IMR-90 (cell line): ENCODE results near the gene PRKN. TPM values are rescaled to one million over a fixed set of nuclear protein-coding genes. Genes with fewer than 3 reads are reported as not detected.

Source experiments
- ATAC-seq: fragments of 200-7000 bp; cut with Tn5 transposase; 2 replicates; pipeline ENCODE4 v1.9.1; 2020; ENCODE audit warnings: low read depth, mild to moderate bottlenecking, moderate library complexity
- BruUV-seq: library from RNA; stranded (reverse); fragments of 400-500 nt; replicated peaks from 2 replicates; lab custom pipeline; 2021; lab: Mats Ljungman, UMichigan
- CTCF ChIA-PET: fragments of 300-600 bp; formaldehyde crosslinking; extraction: SDS; loops from one replicate; lab custom pipeline; 2021; ENCODE audit warnings: antibody characterized with exemption; lab: Yijun Ruan, JAX
- POLR2A ChIA-PET: fragments of 300-600 bp; sonication (Branson Sonifier 250); formaldehyde crosslinking; loops from one replicate; lab custom pipeline; 2022; ENCODE audit warnings: antibody characterized with exemption; ENCODE audit not compliant: unreplicated experiment; lab: Charles Lee
- DNase-seq: peaks from one replicate; pipeline ENCODE4 v3.0.0; 2013
- H2AFZ ChIP-seq: replicated peaks from 2 replicates; pipeline ENCODE3; 2013; ENCODE audit warnings: low read length, mild to moderate bottlenecking; ENCODE audit not compliant: poor library complexity
- H2AK5ac ChIP-seq: 2 replicates; pipeline ENCODE4 v1.6.1; 2013; ENCODE audit warnings: low read depth, low read length, inconsistent platforms
- H2AK9ac ChIP-seq: replicated peaks from 2 replicates; pipeline ENCODE3; 2013; ENCODE audit warnings: mild to moderate bottlenecking, low read depth, low read length, moderate library complexity; ENCODE audit not compliant: poor library complexity
- H2BK120ac ChIP-seq: 2 replicates; pipeline ENCODE4 v1.6.1; 2013; ENCODE audit warnings: low read depth, low read length, inconsistent platforms
- H2BK15ac ChIP-seq: 3 replicates; pipeline ENCODE4 v1.6.1; 2013; ENCODE audit warnings: low read depth, low read length, inconsistent platforms
- H2BK20ac ChIP-seq: 2 replicates; pipeline ENCODE4 v1.6.1; 2013; ENCODE audit warnings: low read depth, mild to moderate bottlenecking, inconsistent platforms, low read length, moderate library complexity
- H2BK5ac ChIP-seq: 2 replicates; pipeline ENCODE4 v1.6.1; 2013; ENCODE audit warnings: mild to moderate bottlenecking, low read depth, low read length, inconsistent platforms; ENCODE audit not compliant: poor library complexity, severe bottlenecking
- H3K14ac ChIP-seq: replicated peaks from 2 replicates; pipeline ENCODE4 v1.6.1; 2013; ENCODE audit warnings: low read depth, low read length, inconsistent platforms
- H3K18ac ChIP-seq: 2 replicates; pipeline ENCODE4 v1.6.1; 2013; ENCODE audit warnings: low read depth, low read length, control low read depth
- H3K23ac ChIP-seq: 2 replicates; pipeline ENCODE4 v1.6.1; 2013; ENCODE audit warnings: low read depth, low read length, inconsistent platforms
- H3K27ac ChIP-seq: 2 replicates; pipeline ENCODE4 v1.5.1; 2013; ENCODE audit warnings: mild to moderate bottlenecking, control low read depth, low read length; ENCODE audit not compliant: insufficient read depth
- H3K27me3 ChIP-seq: 2 replicates; pipeline ENCODE4 v1.6.1; 2013; ENCODE audit warnings: low read length; ENCODE audit not compliant: control insufficient read depth, insufficient read depth
- H3K36me3 ChIP-seq: 2 replicates; pipeline ENCODE4 v1.6.1; 2013; ENCODE audit warnings: low read length, mixed read lengths; ENCODE audit not compliant: control insufficient read depth, insufficient read depth
- H3K4ac ChIP-seq: 2 replicates; pipeline ENCODE4 v1.6.1; 2013; ENCODE audit warnings: low read depth, low read length, inconsistent platforms
- H3K4me1 ChIP-seq: 2 replicates; pipeline ENCODE4 v1.6.1; 2013; ENCODE audit warnings: low read length, mixed read lengths; ENCODE audit not compliant: control insufficient read depth, insufficient read depth
- H3K4me2 ChIP-seq: 2 replicates; pipeline ENCODE4 v1.6.1; 2013; ENCODE audit warnings: low read depth, mild to moderate bottlenecking, control low read depth, low read length, moderate library complexity
- H3K4me3 ChIP-seq: 2 replicates; pipeline ENCODE4 v1.5.1; 2013; ENCODE audit warnings: low read depth, mild to moderate bottlenecking, control low read depth, low read length, moderate library complexity; ENCODE audit not compliant: insufficient read depth
- H3K56ac ChIP-seq: 2 replicates; pipeline ENCODE4 v1.6.1; 2013; ENCODE audit warnings: low read length, inconsistent platforms; ENCODE audit not compliant: insufficient read depth; ENCODE audit errors: extremely low read depth
- H3K79me1 ChIP-seq, 2 experiments: 2 replicates each; pipeline ENCODE4 v1.6.1; 2013; ENCODE audit warnings: low read length in 2 of 2, inconsistent platforms in 1 of 2, low read depth in 1 of 2
- H3K9ac ChIP-seq: 2 replicates; pipeline ENCODE4 v1.6.1; 2013; ENCODE audit warnings: low read depth, low read length, control low read depth
- H3K9me1 ChIP-seq: 2 replicates; pipeline ENCODE4 v1.6.1; 2013; ENCODE audit warnings: low read length, inconsistent platforms; ENCODE audit not compliant: insufficient read depth
- H3K9me3 ChIP-seq: 2 replicates; pipeline ENCODE4 v1.6.1; 2013; ENCODE audit warnings: low read length; ENCODE audit not compliant: control insufficient read depth, insufficient read depth
- H4K20me1 ChIP-seq: 2 replicates; pipeline ENCODE4 v1.6.1; 2013; ENCODE audit warnings: low read length, inconsistent platforms; ENCODE audit not compliant: insufficient read depth
- H4K5ac ChIP-seq: 2 replicates; pipeline ENCODE4 v1.6.1; 2013; ENCODE audit warnings: mild to moderate bottlenecking, low read depth, low read length, control low read depth
- H4K8ac ChIP-seq, 2 experiments: 2 replicates each; pipeline ENCODE4 v1.6.1; 2013; ENCODE audit warnings: low read depth in 2 of 2, low read length in 2 of 2, control low read depth in 1 of 2, inconsistent platforms in 1 of 2
- H4K91ac ChIP-seq: 2 replicates; pipeline ENCODE4 v1.6.1; 2013; ENCODE audit warnings: low read depth, low read length, inconsistent platforms; ENCODE audit not compliant: insufficient read depth
- BHLHE40 ChIP-seq: fragments of 150-350 bp; IDR thresholded peaks from 2 replicates; pipeline ENCODE4 v1.6.1; 2016; ENCODE audit warnings: mild to moderate bottlenecking, low read depth, low read length
- CEBPB ChIP-seq: IDR thresholded peaks from 2 replicates; pipeline ENCODE4 v1.6.1; 2012; ENCODE audit warnings: low read depth, low read length, improper control_type of control experiment
- CHD1 ChIP-seq: IDR thresholded peaks from 2 replicates; pipeline ENCODE4 v1.6.1; 2012; ENCODE audit warnings: low read depth, low read length, improper control_type of control experiment
- FOS ChIP-seq: fragments of 150-350 bp; IDR thresholded peaks from 2 replicates; pipeline ENCODE4 v1.6.1; 2016; ENCODE audit warnings: low read depth, low read length
- MAFK ChIP-seq: IDR thresholded peaks from 2 replicates; pipeline ENCODE4 v1.6.1; 2012; ENCODE audit warnings: low read depth, low read length, improper control_type of control experiment
- MAZ ChIP-seq: IDR thresholded peaks from 2 replicates; pipeline ENCODE4 v1.6.1; 2012; ENCODE audit warnings: low read depth, mild to moderate bottlenecking, low read length, improper control_type of control experiment, moderate library complexity, borderline replicate concordance
- MXI1 ChIP-seq: IDR thresholded peaks from 2 replicates; pipeline ENCODE4 v1.6.1; 2012; ENCODE audit warnings: low read depth, mild to moderate bottlenecking, low read length, moderate library complexity, borderline replicate concordance
- NFE2L2 ChIP-seq: fragments of 150-350 bp; IDR thresholded peaks from 2 replicates; pipeline ENCODE4 v1.6.1; 2016; ENCODE audit warnings: low read depth, mild to moderate bottlenecking, low read length
- RAD21 ChIP-seq: IDR thresholded peaks from 2 replicates; pipeline ENCODE4 v1.6.1; 2012; ENCODE audit warnings: low read length, improper control_type of control experiment
- RCOR1 ChIP-seq: IDR thresholded peaks from 2 replicates; pipeline ENCODE4 v1.6.1; 2012; ENCODE audit warnings: mild to moderate bottlenecking, low read length, improper control_type of control experiment; ENCODE audit not compliant: insufficient replicate concordance
- RFX5 ChIP-seq: IDR thresholded peaks from 2 replicates; pipeline ENCODE4 v1.8.0; 2012; ENCODE audit warnings: low read depth, mild to moderate bottlenecking, low read length, moderate library complexity
- SMC3 ChIP-seq: fragments of 150-350 bp; IDR thresholded peaks from 2 replicates; pipeline ENCODE4 v1.6.1; 2016; ENCODE audit warnings: low read depth, mild to moderate bottlenecking, antibody characterized with exemption, low read length, moderate library complexity
- WGBS, 2 experiments: methylation state at CpG; one replicate each; pipeline versions ENCODE4 v1.1.5 to v1.1.7; 2013; ENCODE audit warnings: missing lambda C conversion rate in 2 of 2; ENCODE audit not compliant: insufficient read length in 1 of 2; ENCODE audit errors: extremely low coverage in 2 of 2; 5-methylcytosine and 5-hydroxymethylcytosine counted together
- dilution Hi-C: fragments of 300-500 bp; cut with HindIII; formaldehyde crosslinking; loops from one replicate; pipeline ENCODE4 v1.14.3; 2018; ENCODE audit warnings: low sequenced_read_pairs; ENCODE audit not compliant: unreplicated experiment
- in situ Hi-C: fragments of 300-500 bp; cut with MboI; formaldehyde crosslinking; loops from 3 replicates; pipeline ENCODE4 v1.14.3; 2019; ENCODE audit warnings: low sequenced_read_pairs, inconsistent platforms, mixed read lengths
- intact Hi-C: fragments of 100-400 bp; cut with micrococcal nuclease; formaldehyde crosslinking; loops from 2 replicates; pipeline ENCODE4 v1.10.0; 2022
- polyA plus RNA-seq, 3 experiments: library from polyadenylated mRNA; depleted of rRNA; stranded (reverse); fragments of >200 nt; gene quantifications; 2 replicates each; pipeline ENCODE4 v1.2.3, GENCODE V29; 2012; ENCODE audit warnings: low replicate concordance in 1 of 3
- total RNA-seq: library from RNA; depleted of rRNA; stranded (reverse); fragments of >200 nt; gene quantifications from 2 replicates; pipeline ENCODE4 v1.2.3, GENCODE V29; 2012
- TF ChIP-seq, protein P1 (sequence below): conservative IDR thresholded peaks from 2 replicates; pipeline ENCODE4 v1.5.1; 2012; ENCODE audit warnings: mild to moderate bottlenecking, low read depth, low read length, improper control_type of control experiment
- TF ChIP-seq, protein P2 (sequence below): fragments of 150-350 bp; IDR thresholded peaks from 2 replicates; pipeline ENCODE4 v1.6.1; 2017; ENCODE audit warnings: mild to moderate bottlenecking, antibody characterized with exemption, low read length, low read depth
- TF ChIP-seq, protein P3 (sequence below): fragments of 150-350 bp; IDR thresholded peaks from 2 replicates; pipeline ENCODE4 v1.6.1; 2016; ENCODE audit warnings: low read depth, mild to moderate bottlenecking, low read length, moderate library complexity, borderline replicate concordance

PRKN gene
- total and polyA plus RNA-seq, 2 of the 4 experiments (the other 2 are of a cell fraction) = 0.15 to 0.18 TPM

DNA sequence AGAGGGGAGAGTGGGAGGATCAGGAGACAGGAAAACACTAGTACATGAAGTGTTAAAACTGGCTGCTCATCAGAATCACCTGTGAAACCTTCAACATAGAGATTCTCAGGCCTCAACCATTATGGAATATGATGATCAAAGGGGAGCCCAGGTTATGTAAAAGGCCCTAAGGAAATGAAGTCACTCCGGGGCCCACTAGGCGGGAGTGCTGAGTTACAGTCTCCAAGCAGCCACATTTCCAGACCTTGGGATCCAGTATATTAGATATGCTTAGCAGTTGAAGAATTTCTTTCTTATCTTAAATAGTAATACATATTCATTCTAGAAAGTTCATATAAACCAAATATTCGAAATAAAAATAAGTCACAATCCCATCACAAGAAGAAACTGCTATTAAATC is 476.3 kb downstream of the PRKN start:
- H2BK15ac ChIP-seq = no peak overlapping the region
- in situ Hi-C loops (no loop called here), intact Hi-C loops (no loop called here), dilution Hi-C loops (no loop called here)
- no peak overlapping the region for H4K91ac ChIP-seq
- no peak overlapping the region for H2AFZ ChIP-seq
- H3K14ac ChIP-seq = no peak overlapping the region
- H3K4me1 ChIP-seq = no peaks in the 10 kb centered on the region
- no peaks in the 10 kb centered on the region for H3K79me1 ChIP-seq
- H4K8ac ChIP-seq = no peak overlapping the region
- H3K27me3 ChIP-seq = no peaks in the 10 kb centered on the region
- no peak overlapping the region for H3K56ac ChIP-seq
- no peak overlapping the region for H3K23ac ChIP-seq
- no CpG with 5 or more reads among the region's 3 CpGs for WGBS, 2 experiments
- H2BK5ac ChIP-seq = no peak overlapping the region
- no peaks in the 10 kb centered on the region for H3K36me3 ChIP-seq
- no TSS peak for BruUV-seq
- H2AK9ac ChIP-seq = no peak overlapping the region
- H3K4ac ChIP-seq = no peak overlapping the region
- TF ChIP-seq, protein P1, sequence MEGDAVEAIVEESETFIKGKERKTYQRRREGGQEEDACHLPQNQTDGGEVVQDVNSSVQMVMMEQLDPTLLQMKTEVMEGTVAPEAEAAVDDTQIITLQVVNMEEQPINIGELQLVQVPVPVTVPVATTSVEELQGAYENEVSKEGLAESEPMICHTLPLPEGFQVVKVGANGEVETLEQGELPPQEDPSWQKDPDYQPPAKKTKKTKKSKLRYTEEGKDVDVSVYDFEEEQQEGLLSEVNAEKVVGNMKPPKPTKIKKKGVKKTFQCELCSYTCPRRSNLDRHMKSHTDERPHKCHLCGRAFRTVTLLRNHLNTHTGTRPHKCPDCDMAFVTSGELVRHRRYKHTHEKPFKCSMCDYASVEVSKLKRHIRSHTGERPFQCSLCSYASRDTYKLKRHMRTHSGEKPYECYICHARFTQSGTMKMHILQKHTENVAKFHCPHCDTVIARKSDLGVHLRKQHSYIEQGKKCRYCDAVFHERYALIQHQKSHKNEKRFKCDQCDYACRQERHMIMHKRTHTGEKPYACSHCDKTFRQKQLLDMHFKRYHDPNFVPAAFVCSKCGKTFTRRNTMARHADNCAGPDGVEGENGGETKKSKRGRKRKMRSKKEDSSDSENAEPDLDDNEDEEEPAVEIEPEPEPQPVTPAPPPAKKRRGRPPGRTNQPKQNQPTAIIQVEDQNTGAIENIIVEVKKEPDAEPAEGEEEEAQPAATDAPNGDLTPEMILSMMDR = no peak
- TF ChIP-seq MAFK (no peak), MXI1 (no peak), CHD1 (no peak), RFX5 (no peak), FOS (no peak), RAD21 (no peak), NFE2L2 (no peak), SMC3 (no peak), RCOR1 (no peak), MAZ (no peak), BHLHE40 (no peak), CEBPB (no peak)
- TF ChIP-seq, protein P2, sequence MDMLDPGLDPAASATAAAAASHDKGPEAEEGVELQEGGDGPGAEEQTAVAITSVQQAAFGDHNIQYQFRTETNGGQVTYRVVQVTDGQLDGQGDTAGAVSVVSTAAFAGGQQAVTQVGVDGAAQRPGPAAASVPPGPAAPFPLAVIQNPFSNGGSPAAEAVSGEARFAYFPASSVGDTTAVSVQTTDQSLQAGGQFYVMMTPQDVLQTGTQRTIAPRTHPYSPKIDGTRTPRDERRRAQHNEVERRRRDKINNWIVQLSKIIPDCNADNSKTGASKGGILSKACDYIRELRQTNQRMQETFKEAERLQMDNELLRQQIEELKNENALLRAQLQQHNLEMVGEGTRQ = no peak
- TF ChIP-seq, protein P3, sequence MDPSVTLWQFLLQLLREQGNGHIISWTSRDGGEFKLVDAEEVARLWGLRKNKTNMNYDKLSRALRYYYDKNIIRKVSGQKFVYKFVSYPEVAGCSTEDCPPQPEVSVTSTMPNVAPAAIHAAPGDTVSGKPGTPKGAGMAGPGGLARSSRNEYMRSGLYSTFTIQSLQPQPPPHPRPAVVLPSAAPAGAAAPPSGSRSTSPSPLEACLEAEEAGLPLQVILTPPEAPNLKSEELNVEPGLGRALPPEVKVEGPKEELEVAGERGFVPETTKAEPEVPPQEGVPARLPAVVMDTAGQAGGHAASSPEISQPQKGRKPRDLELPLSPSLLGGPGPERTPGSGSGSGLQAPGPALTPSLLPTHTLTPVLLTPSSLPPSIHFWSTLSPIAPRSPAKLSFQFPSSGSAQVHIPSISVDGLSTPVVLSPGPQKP = no peak
- no peak overlapping the region for H3K4me3 ChIP-seq
- no peak overlapping the region for H2BK20ac ChIP-seq
- CTCF ChIA-PET = no interaction called here
- POLR2A ChIA-PET = no interaction called here
- H4K20me1 ChIP-seq = no peaks in the 10 kb centered on the region
- no peak overlapping the region for H3K27ac ChIP-seq
- H3K9me1 ChIP-seq = no peaks in the 10 kb centered on the region
- H2BK120ac ChIP-seq = no peak overlapping the region
- H4K5ac ChIP-seq = no peak overlapping the region
- ATAC-seq (no peak), DNase-seq (no peak)
- no peak overlapping the region for H3K18ac ChIP-seq
- peaks cover 10% of the 10 kb centered on the region for H3K9me3 ChIP-seq
- H2AK5ac ChIP-seq = no peak overlapping the region
- no peak overlapping the region for H3K4me2 ChIP-seq
- no peak overlapping the region for H3K9ac ChIP-seq
